HepG2 (cell line): ENCODE results near the gene JAG1. TPM values are rescaled to one million over a fixed set of nuclear protein-coding genes. Genes with fewer than 3 reads are reported as not detected.

Experiments used
- AKAP8 ChIP-seq: sonication (generic); formaldehyde crosslinking; IDR thresholded peaks from 2 replicates; pipeline ENCODE4 v1.5.1; 2020; ENCODE audit warnings: mild to moderate bottlenecking, missing genetic modification reagents
- BCL3 ChIP-seq: sonication (generic); formaldehyde crosslinking; IDR thresholded peaks from 2 replicates; pipeline ENCODE4 v1.5.1; 2020; ENCODE audit warnings: mild to moderate bottlenecking, missing genetic modification reagents, moderate library complexity
- CHD4 ChIP-seq: fragments of 200-600 bp; sonication (generic); IDR thresholded peaks from 2 replicates; pipeline ENCODE4 v1.7.0; 2017; ENCODE audit warnings: mild to moderate bottlenecking, low read length, borderline replicate concordance
- HOXA7 ChIP-seq: sonication (generic); formaldehyde crosslinking; IDR thresholded peaks from 2 replicates; pipeline ENCODE4 v1.8.1; 2022; ENCODE audit warnings: mild to moderate bottlenecking, missing genetic modification reagents, moderate library complexity
- IKZF5 ChIP-seq: IDR thresholded peaks from 2 replicates; pipeline ENCODE4 v1.6.1; 2018; ENCODE audit warnings: missing genetic modification reagents, mild to moderate bottlenecking, missing compliant biosample characterization
- KMT2A ChIP-seq: sonication (generic); formaldehyde crosslinking; IDR thresholded peaks from 2 replicates; pipeline ENCODE4 v1.4.0; 2020; ENCODE audit warnings: missing genetic modification reagents
- MAFK ChIP-seq, 2 experiments: IDR thresholded peaks in 1 of 2; conservative IDR thresholded peaks in 1 of 2; 2 replicates each; pipeline ENCODE4 v1.6.1; 2011; ENCODE audit warnings: improper control_type of control experiment in 2 of 2, low read length in 2 of 2
- PAXIP1 ChIP-seq: sonication (generic); formaldehyde crosslinking; conservative IDR thresholded peaks from 2 replicates; pipeline ENCODE4 v1.4.0; 2020; ENCODE audit warnings: mild to moderate bottlenecking, missing genetic modification reagents, moderate library complexity
- PRDM15 ChIP-seq: sonication (generic); formaldehyde crosslinking; IDR thresholded peaks from 2 replicates; pipeline ENCODE4 v1.4.0; 2020; ENCODE audit warnings: missing genetic modification reagents
- PTBP1 ChIP-seq: fragments of 200-400 bp; formaldehyde crosslinking; IDR thresholded peaks from 2 replicates; pipeline ENCODE4 v1.6.1; 2018; ENCODE audit warnings: low read length, low read depth; ENCODE audit not compliant: poor library complexity, severe bottlenecking
- SMAD1 ChIP-seq: sonication (generic); formaldehyde crosslinking; IDR thresholded peaks from 2 replicates; pipeline ENCODE4 v1.4.0; 2020; ENCODE audit warnings: missing genetic modification reagents, low read depth, mild to moderate bottlenecking, borderline replicate concordance
- SMYD3 ChIP-seq: sonication (generic); formaldehyde crosslinking; IDR thresholded peaks from 2 replicates; pipeline ENCODE4 v1.8.1; 2023; ENCODE audit warnings: mild to moderate bottlenecking, missing genetic modification reagents
- SNAPC5 ChIP-seq: sonication (generic); formaldehyde crosslinking; IDR thresholded peaks from 2 replicates; pipeline ENCODE4 v1.8.1; 2023; ENCODE audit warnings: mild to moderate bottlenecking, missing genetic modification reagents, borderline replicate concordance
- SNRNP70 ChIP-seq: fragments of 200-400 bp; formaldehyde crosslinking; IDR thresholded peaks from 2 replicates; pipeline ENCODE4 v1.6.1; 2017; ENCODE audit warnings: mild to moderate bottlenecking, low read depth, low read length, moderate library complexity
- ZNF264 ChIP-seq: sonication (generic); formaldehyde crosslinking; IDR thresholded peaks from 2 replicates; pipeline ENCODE4 v1.4.0; 2020; ENCODE audit warnings: missing genetic modification reagents
- ZNF468 ChIP-seq: sonication (generic); formaldehyde crosslinking; IDR thresholded peaks from 2 replicates; pipeline ENCODE4 v1.8.0; 2022; ENCODE audit warnings: mild to moderate bottlenecking, moderate library complexity, missing genetic modification reagents
- ZNF749 ChIP-seq: sonication (generic); formaldehyde crosslinking; IDR thresholded peaks from 2 replicates; pipeline ENCODE4 v1.8.0; 2022; ENCODE audit warnings: mild to moderate bottlenecking, missing genetic modification reagents, moderate library complexity, borderline replicate concordance
- ZNF788 ChIP-seq: sonication (generic); formaldehyde crosslinking; IDR thresholded peaks from 2 replicates; pipeline ENCODE4 v1.5.0; 2020; ENCODE audit warnings: mild to moderate bottlenecking, missing genetic modification reagents, borderline replicate concordance
- polyA plus RNA-seq, 8 experiments: library from polyadenylated mRNA; depleted of rRNA in 3 of 8; stranded (reverse) in 7 of 8; unstranded in 1 of 8; fragments of >200 nt; fragmentation: Illumina TruSeq in 4 of 8; extraction: Trizol in 4 of 8; gene quantifications; 2 replicates each; pipeline versions ENCODE4 v1.2.1 to v1.2.3, GENCODE V29; 2011 to 2016; ENCODE audit warnings: low read depth in 4 of 8, missing spikeins in 1 of 8, mixed read lengths in 1 of 8; ENCODE audit not compliant: insufficient read depth in 1 of 8
- total RNA-seq, 5 experiments: library from RNA; depleted of rRNA; stranded (reverse); fragments of >200 nt; fragmentation: Illumina TruSeq; extraction: Trizol; gene quantifications; 2 replicates each; pipeline ENCODE4 v1.2.3, GENCODE V29; 2016; ENCODE audit warnings: low read depth in 1 of 5

The JAG1 gene
- total and polyA plus RNA-seq, 2 of the 13 experiments (the other 11 are each of a cell fraction or from before 2014, with no cell fraction given) = 47.1 to 56.3 TPM

- TF ChIP-seq ZNF749 (CRISPR knock-in tag) (no peak), SMYD3 (CRISPR knock-in tag) (0 out of 2 replicates have a peak, but pooled peaks have one; percentile 21), SNRNP70 (no peak), SMAD1 (peak; percentile 86; the same call in 1 of the 2 replicates), MAFK (conservative IDR thresholded peaks at IDR 0.05 in 1 of 2, IDR thresholded peaks at IDR 0.05 in 1 of 2; ENCODE audit: low read length in 2 of 2) (no peak), AKAP8 (CRISPR knock-in tag) (no peak), HOXA7 (0 out of 2 replicates have a peak, but pooled peaks have one; percentile 62), PTBP1 (peak; percentile 3), CHD4 (no peak), KMT2A (no peak), SNAPC5 (CRISPR knock-in tag) (no peak), ZNF788 (peak; percentile 20; the same call in 1 of the 2 replicates), BCL3 (no peak), PAXIP1 (CRISPR knock-in tag) (0 out of 2 replicates have a peak, but pooled peaks have one; percentile 1), PRDM15 (0 out of 2 replicates have a peak, but pooled peaks have one; percentile 9), ZNF264 (CRISPR knock-in tag) (0 out of 2 replicates have a peak, but pooled peaks have one; percentile 18), IKZF5 (peak; percentile 49; the same call in 1 of the 2 replicates), ZNF468 (CRISPR knock-in tag) (0 out of 2 replicates have a peak, but pooled peaks have one; percentile 26)
Observed at GRCh38 chr20:10671919-10672623, 1.7 kb downstream of the JAG1 start (continued).
